ENCODE measurements around the gene PRKG1.

DNA sequence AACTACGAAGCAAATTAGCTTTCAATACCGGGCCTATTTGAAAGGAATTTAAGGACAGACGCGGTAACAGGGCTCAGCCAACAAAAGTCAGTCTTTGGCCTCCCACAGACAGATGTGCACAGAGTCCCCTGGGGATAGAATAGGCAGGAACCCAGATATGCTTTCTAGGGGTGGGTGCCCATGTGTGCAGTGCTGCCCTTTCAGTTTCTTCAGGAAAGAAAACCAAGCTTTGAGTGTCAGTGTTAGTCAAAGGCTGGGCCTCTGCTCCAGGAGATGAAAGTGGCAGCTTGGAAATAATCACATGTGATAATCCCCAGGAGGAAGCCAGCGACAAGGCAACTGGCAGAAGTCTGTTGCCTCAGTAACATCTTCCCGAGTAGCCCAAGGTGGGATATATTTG, 668.9 kb downstream of the PRKG1 start:
- no peak for TF ChIP-seq TAF1 (IDR thresholded peaks at IDR 0.05; ENCODE audit: low read depth)
- TF ChIP-seq, protein P1, sequence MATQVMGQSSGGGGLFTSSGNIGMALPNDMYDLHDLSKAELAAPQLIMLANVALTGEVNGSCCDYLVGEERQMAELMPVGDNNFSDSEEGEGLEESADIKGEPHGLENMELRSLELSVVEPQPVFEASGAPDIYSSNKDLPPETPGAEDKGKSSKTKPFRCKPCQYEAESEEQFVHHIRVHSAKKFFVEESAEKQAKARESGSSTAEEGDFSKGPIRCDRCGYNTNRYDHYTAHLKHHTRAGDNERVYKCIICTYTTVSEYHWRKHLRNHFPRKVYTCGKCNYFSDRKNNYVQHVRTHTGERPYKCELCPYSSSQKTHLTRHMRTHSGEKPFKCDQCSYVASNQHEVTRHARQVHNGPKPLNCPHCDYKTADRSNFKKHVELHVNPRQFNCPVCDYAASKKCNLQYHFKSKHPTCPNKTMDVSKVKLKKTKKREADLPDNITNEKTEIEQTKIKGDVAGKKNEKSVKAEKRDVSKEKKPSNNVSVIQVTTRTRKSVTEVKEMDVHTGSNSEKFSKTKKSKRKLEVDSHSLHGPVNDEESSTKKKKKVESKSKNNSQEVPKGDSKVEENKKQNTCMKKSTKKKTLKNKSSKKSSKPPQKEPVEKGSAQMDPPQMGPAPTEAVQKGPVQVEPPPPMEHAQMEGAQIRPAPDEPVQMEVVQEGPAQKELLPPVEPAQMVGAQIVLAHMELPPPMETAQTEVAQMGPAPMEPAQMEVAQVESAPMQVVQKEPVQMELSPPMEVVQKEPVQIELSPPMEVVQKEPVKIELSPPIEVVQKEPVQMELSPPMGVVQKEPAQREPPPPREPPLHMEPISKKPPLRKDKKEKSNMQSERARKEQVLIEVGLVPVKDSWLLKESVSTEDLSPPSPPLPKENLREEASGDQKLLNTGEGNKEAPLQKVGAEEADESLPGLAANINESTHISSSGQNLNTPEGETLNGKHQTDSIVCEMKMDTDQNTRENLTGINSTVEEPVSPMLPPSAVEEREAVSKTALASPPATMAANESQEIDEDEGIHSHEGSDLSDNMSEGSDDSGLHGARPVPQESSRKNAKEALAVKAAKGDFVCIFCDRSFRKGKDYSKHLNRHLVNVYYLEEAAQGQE (IDR thresholded peaks at IDR 0.05; ENCODE audit: low read depth): no peak

Data from Ishikawa (cell line).